Activated CD4-positive, CD25-positive, alpha-beta regulatory T cell (primary cell): ENCODE results near the gene RNF32.
"Not testable (repeated sequence)": the region's sequence is repeated elsewhere in the genome, so short reads cannot be mapped to it uniquely, and the experiment has no call there.

Experiments used
- DNase-seq, 4 experiments: peaks; one replicate each; lab custom pipeline; 2025; lab: John Stamatoyannopoulos, UW

The RNF32 gene

DNA sequence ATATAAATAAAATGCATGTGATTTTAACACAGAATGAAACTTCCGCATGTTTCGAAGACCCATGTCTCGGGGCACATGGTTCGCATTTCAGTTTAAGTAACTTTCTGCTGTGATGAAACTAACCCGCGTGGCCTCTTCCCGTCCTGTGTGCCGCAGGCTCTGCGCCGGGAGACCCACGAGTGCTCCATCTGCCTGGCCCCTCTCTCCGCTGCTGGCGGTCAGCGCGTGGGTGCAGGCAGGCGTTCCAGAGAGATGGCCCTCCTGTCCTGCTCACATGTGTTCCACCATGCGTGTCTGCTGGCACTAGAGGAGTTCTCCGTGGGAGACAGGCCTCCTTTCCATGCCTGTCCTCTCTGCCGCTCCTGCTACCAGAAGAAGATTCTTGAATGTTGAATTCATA lies 35.7 kb downstream of the RNF32 start:
- DNase-seq, result no peak

DNA sequence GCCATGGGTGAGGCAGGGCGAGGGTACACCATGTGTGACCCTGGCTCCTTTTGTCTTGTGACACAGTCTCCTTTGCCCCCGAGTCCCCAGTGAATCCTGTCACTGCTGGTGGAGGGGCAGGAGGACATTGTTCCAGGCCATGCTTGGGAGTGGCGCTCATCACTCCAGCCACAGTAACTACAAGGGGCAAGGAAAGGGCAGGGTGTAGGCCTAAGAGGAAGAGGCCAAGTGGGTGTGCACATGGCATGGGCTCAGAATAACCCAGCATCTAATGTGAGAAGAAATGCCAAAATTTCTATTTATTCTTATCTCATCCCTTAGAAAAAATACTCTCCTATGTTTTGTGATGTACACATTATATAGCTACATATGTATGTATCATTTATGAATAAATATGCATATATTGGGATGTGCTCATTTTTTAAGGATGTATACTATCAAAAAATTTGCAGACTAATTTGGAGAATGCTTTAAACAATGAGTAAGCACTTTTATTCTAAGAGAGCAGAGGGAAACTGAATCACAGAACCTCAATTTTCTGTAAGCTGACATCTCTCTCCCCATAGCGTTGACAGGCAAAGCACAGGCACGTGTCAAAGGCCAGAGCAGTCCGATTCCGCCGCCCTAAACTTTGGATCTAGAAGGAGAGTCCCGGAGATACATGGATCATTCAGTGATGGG lies 36.9 kb downstream of the RNF32 start:
- no peak for DNase-seq

DNA sequence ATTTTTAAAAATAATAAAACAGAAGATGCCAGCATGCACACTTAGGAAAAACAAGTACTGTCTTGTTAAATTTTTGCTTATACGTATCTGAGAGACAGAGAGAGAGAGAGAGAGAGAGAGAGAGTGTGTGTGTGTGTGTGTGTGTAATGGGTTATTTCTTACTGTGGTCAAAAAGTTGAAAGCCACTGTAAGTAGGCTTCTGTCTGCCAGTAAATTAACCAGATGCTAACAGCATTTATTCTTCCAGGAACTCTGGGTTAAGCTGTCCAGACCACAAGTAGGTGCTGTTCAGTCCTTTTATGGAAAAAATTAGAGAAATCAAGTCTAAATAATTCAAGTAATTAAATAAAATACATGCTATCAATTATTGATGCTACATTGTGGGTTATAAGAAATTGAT lies 39.7 kb downstream of the RNF32 start:
- DNase-seq, result no peak

- no peak for DNase-seq
Measured at GRCh38 chr7:156682928-156683327, 42.4 kb downstream of the RNF32 start.

- no peak for DNase-seq
Measured at GRCh38 chr7:156684251-156684650, 43.7 kb downstream of the RNF32 start.

GRCh38 chr7:156684661-156685060 lies 44.1 kb downstream of the RNF32 start:
- DNase-seq, result no peak

- DNase-seq, result no peak
Measured at GRCh38 chr7:156691764-156692163, 51.2 kb downstream of the RNF32 start.

DNA sequence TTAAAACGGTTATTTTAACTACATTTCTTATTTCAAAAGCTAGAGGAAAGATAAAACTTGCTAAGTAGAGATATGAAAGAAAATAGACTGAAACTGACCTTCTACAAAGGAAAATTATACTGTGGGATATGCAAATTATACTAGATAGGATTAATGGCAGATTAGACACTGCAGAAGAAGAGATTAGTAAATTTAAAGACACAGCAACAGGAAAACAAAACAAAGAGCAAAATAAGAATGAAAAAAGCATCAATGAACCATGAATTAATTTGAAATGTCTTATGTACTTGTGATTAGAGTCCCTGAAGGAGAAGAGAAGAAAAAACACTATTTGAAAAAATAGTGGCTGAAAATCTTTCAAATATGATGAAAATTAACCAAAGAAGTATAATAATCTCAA lies 52.3 kb downstream of the RNF32 start:
- DNase-seq, result no peak

DNA sequence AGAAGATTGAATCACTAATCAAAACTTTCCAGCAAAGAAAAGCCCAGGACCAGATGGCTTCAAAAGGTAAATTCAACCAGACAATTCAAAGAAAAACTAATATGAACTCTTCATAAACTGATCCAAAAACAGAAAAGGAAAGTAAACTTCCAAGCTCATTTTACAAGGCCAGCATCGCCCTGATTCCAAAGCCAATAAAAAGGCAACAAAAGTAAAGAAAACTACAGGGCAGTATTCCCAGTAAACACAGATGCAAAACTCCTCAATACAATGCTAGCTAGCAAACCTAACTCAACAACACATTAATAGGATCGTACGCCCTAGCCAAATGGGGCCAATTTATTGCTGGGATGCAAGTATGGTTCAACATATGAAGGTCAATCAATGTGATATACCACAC lies 53.1 kb downstream of the RNF32 start:
- DNase-seq, result no peak

DNA sequence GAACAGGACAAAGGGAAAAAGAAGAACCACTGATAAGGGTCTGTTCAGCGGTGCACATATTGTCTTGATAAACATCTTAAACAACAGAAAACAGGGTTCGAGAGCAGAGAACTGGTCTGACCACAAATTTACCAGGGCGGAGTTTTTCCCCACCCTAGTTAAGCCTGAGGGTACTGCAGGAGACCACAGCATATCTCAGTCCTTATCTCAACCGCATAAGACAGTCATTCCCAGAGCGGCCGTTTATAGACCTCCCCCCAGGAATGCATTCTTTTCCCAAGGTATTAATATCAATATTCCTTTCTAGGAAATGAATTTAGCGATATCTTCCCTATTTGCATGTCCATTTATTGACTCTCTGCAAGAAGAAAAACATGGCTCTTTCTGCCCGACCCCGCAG lies 56.7 kb downstream of the RNF32 start:
- DNase-seq, result not testable (repeated sequence)

- DNase-seq, result not testable (repeated sequence)
Measured at GRCh38 chr7:156698512-156698911, 57.9 kb downstream of the RNF32 start.

GRCh38 chr7:156701787-156702186 lies 61.2 kb downstream of the RNF32 start:
- DNase-seq, result not testable (repeated sequence)

- DNase-seq, result no peak
Measured at GRCh38 chr7:156702399-156702798, 61.8 kb downstream of the RNF32 start.

GRCh38 chr7:156703209-156703608 lies 62.6 kb downstream of the RNF32 start:
- no peak for DNase-seq

- no peak for DNase-seq
Measured at GRCh38 chr7:156703773-156704482, 63.4 kb downstream of the RNF32 start.

DNA sequence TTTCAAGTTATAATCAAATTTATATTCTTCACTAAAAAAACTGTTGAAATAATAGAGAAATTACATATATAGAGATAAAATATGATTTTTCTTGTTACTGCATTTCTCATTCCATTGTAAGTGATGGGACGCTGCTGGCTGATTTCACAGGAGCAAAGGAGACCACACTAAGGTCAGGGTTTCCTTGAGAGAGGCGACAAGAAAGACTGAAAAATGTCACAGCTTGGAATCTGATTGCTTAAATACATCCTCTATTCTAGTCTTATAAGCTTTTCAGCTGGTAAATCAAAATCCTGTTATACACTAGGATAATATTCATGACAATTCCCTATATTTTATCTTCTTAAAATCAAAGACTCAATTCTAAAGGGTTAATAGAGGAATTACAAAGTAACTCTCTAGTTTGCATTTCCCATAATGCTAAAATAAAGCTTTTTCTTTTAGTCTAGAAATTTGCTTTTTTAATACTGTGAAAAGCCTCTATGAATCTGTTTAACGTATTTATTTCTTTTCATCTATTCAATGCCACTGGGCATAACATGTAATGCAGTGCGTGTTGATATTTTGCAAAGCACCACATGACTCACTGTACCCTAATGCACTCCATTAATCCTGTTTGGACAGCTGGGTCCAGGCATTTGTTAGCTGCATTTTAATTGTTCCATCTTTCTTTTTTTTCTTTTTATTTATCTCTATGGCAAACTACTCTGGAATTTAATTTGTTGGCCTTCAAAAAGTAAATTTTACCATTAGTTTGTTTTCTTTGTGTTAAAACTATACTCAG lies 81.7 kb downstream of the RNF32 start:
- no peak for DNase-seq

DNA sequence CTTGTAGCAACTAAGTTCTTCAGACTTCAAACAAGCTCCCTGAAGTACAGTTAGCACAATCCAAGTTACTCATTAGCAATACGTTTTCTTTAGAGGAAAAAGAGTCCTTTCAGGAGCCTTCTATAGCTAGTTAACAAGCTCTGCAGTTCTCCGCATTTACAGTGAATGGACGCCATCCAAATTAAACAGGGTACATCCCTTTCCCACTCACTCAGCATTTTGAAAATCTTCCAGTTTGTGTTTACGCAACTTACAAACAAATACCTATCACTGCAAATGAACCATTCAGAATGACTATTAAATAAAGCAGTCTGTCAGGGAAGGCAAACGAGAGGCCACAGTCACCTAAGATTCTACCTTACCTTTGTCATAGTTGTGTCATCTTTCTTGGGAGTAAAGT lies 84.5 kb downstream of the RNF32 start:
- no peak for DNase-seq

DNA sequence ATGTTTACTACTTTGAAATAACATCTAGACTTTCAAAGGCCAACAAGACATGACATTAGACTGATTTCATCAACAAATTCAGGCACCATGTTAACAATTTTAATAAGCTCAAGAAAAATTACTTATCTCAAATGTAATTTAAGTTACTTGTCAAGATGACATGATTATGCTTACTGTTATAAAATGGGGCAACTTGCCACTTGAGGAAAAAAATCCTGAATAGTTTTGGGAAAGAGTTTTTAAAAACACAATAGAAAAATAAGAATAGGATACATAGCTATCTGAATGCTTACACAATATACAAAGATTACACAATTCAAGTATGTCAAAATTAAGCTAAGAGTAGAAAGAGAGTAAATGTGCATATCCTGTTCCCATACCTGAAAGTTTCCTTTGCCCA lies 85.4 kb downstream of the RNF32 start:
- DNase-seq, result no peak
